Measurements from ENCODE around the gene CTXN2.

The CTXN2 gene
- total RNA-seq: 0 to 0.09 (median 0) reads per million in 3 donors

DNA sequence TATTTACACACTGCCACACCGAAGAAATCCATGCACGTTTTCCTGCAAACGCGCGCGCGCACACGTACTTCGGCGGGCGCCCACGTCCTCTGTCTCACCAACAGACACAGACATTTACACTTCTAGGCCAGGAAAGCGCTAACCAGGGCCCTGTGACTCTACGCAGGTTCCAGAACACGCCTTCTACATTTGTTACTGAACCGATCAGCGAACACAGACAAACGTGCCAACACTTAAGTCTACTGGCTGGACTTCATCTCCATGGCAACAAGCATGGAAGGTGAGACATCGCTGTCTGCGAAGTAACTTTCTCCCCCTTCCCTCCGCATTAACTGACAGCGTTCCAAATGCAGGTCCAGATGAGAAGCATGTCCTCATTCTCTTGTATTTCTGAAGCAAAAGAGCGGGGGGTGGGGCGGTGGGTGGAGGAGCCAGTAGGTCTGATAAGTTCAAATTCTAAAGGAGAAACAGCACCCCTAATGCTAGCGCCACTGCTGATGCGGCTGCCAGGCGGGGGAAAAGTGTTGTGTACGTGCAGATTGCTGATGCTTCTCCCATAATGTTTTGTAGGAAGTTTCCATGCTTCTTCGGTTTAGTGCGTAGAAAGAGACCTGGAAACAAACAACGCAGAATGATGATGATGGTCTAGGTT, at the start of gene CTXN2:
Gene CTXN2 (plus strand): TSS at position 92 of the 652 bp plus-strand sequence. CDS start 9,636 bp downstream, outside the sequence.
- no peaks in the 10 kb centered on the region for H3K9me3 ChIP-seq (ENCODE audit: control insufficient read depth, low read length)
- H3K27ac ChIP-seq (ENCODE audit: insufficient read depth, low read length, poor library complexity, severe bottlenecking): no peak within 1 kb of the TSS
- H3K27me3 ChIP-seq (replicated peaks; ENCODE audit: control insufficient read depth, insufficient read depth, low read length, poor library complexity, severe bottlenecking): no peaks in the 10 kb centered on the region
- no peak within 1 kb of the TSS for H3K4me3 ChIP-seq (ENCODE audit: insufficient read depth, low read depth, low read length, poor library complexity, severe bottlenecking)
- no peaks in the 10 kb centered on the region for H3K36me3 ChIP-seq (ENCODE audit: control insufficient read depth, insufficient read depth, low read length)
- no peak for DNase-seq
- H3K4me1 ChIP-seq (ENCODE audit: control insufficient read depth, insufficient read depth, low read length, poor library complexity, severe bottlenecking): no peaks in the 10 kb centered on the region

DNA sequence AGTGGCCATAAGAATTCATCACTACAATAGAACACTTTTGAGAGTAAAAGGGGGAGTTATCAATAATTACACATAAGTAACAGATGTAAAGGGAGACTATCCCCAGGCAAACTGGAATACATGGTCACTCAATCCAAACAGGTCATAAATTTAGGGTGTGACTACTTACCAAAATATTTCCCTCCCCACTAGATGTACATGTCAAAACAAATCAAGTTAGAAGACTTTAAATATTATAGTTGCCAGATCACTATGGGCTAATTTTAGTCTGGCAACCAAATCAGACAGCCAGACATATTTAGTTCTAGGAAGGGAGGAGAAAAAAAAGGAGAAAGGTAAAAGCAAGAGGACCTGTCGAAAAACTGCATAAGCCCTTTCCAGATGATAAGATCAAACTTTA, 47.6 kb upstream of the CTXN2 start:
- Histone ChIP-seq H3K36me3 (ENCODE audit: control insufficient read depth, insufficient read depth, low read length) (no peaks in the 10 kb centered on the region), H3K4me3 (ENCODE audit: insufficient read depth, low read depth, low read length, poor library complexity, severe bottlenecking) (no peak overlapping the region), H3K9me3 (ENCODE audit: control insufficient read depth, low read length) (no peaks in the 10 kb centered on the region), H3K27ac (ENCODE audit: insufficient read depth, low read length, poor library complexity, severe bottlenecking) (no peak overlapping the region), H3K27me3 (replicated peaks; ENCODE audit: control insufficient read depth, insufficient read depth, low read length, poor library complexity, severe bottlenecking) (no peaks in the 10 kb centered on the region), H3K4me1 (ENCODE audit: control insufficient read depth, insufficient read depth, low read length, poor library complexity, severe bottlenecking) (no peaks in the 10 kb centered on the region)
- no peak for DNase-seq

DNA sequence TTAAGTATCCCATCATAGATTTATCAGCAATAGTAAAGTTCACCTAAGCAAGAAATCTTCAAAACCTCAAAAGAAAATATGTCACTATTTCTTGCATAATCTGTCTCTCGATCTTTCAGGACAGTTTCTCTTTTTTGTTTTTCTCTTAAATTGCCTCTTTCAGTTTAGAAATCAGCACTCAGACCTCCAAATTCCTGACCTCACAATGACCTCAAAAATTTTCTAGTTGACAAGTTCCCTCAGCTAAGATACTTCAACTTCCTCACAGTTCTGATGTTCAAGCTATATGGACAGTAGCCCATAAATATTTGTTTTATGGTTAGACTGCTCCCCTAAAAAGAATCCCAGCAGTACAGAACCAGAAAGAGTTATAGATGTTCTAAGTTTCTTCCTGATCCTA, 46.6 kb upstream of the CTXN2 start:
- H3K4me3 ChIP-seq (ENCODE audit: insufficient read depth, low read depth, low read length, poor library complexity, severe bottlenecking): no peak overlapping the region
- no peak for DNase-seq
- H3K27ac ChIP-seq (ENCODE audit: insufficient read depth, low read length, poor library complexity, severe bottlenecking): no peak overlapping the region

DNA sequence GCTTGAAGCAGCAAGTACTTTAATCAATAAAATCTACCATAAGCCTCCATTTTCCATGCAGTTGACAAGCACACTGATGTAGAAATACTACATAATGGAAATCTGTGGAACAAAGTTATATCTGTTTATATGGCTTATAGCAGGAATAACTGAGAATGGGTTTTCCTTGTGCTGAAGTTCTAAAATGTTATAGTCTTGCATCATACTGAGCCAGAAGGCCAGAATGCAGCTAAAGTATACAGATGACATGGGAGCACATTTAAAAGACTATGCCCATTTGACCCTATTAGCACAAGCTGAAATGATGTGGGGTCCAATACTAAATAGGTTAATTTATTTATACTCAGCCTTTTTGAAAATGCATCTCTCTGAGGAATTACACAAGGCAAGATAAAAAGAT, 45.5 kb upstream of the CTXN2 start:
- Histone ChIP-seq H3K27ac (ENCODE audit: insufficient read depth, low read length, poor library complexity, severe bottlenecking) (no peak overlapping the region), H3K27me3 (replicated peaks; ENCODE audit: control insufficient read depth, insufficient read depth, low read length, poor library complexity, severe bottlenecking) (no peaks in the 10 kb centered on the region), H3K4me1 (ENCODE audit: control insufficient read depth, insufficient read depth, low read length, poor library complexity, severe bottlenecking) (no peaks in the 10 kb centered on the region), H3K4me3 (ENCODE audit: insufficient read depth, low read depth, low read length, poor library complexity, severe bottlenecking) (no peak overlapping the region), H3K9me3 (ENCODE audit: control insufficient read depth, low read length) (no peaks in the 10 kb centered on the region), H3K36me3 (ENCODE audit: control insufficient read depth, insufficient read depth, low read length) (no peaks in the 10 kb centered on the region)
- no peak for DNase-seq

More for the DNA sequence above, 46.6 kb upstream of the CTXN2 start:
- Histone ChIP-seq H3K4me1 (ENCODE audit: control insufficient read depth, insufficient read depth, low read length, poor library complexity, severe bottlenecking) (no peaks in the 10 kb centered on the region), H3K27me3 (replicated peaks; ENCODE audit: control insufficient read depth, insufficient read depth, low read length, poor library complexity, severe bottlenecking) (no peaks in the 10 kb centered on the region), H3K36me3 (ENCODE audit: control insufficient read depth, insufficient read depth, low read length) (no peaks in the 10 kb centered on the region), H3K9me3 (ENCODE audit: control insufficient read depth, low read length) (no peaks in the 10 kb centered on the region)

DNA sequence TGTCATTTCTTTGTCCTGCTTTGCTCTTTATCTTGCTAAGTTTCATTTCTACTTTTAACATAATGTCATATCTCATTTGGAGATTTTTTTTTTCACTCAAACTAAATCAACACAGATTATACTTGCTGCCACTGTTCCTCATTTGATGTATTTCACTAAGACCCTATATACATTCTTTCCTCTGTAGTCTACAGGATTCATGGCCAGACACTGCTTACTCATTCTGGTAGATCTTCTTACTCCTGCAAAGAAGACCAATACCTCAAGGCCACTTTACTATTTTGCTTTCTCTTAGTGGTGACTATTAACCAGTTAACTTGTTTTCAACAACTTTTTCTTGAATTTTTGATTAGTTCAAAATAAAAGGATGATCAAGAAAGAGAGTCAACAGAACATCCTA, 44.1 kb upstream of the CTXN2 start:
- no peaks in the 10 kb centered on the region for H3K4me1 ChIP-seq (ENCODE audit: control insufficient read depth, insufficient read depth, low read length, poor library complexity, severe bottlenecking)
- H3K36me3 ChIP-seq (ENCODE audit: control insufficient read depth, insufficient read depth, low read length): no peaks in the 10 kb centered on the region
- no peak overlapping the region for H3K27ac ChIP-seq (ENCODE audit: insufficient read depth, low read length, poor library complexity, severe bottlenecking)
- H3K9me3 ChIP-seq (ENCODE audit: control insufficient read depth, low read length): no peaks in the 10 kb centered on the region
- H3K27me3 ChIP-seq (replicated peaks; ENCODE audit: control insufficient read depth, insufficient read depth, low read length, poor library complexity, severe bottlenecking): no peaks in the 10 kb centered on the region
- no peak overlapping the region for H3K4me3 ChIP-seq (ENCODE audit: insufficient read depth, low read depth, low read length, poor library complexity, severe bottlenecking)
- DNase-seq: no peak

DNA sequence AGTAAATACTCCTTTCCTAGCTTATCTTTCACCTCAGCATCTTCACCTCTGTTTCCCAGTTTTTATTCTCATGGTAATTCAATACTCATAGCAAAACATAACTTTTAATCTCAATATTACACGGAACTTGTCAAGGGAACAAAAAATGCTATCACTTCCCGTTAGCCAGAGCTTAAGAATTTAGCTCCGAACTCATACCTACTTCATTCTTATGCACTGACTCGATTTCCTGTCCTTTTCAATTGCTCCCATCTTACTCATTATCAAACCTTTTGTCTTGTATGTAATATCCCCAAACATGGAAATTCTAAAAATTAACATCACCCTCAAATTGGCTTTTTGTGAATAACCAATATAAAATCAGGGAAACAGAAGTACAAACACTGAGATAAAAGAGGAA, 41.6 kb upstream of the CTXN2 start:
- Histone ChIP-seq H3K4me1 (ENCODE audit: control insufficient read depth, insufficient read depth, low read length, poor library complexity, severe bottlenecking) (no peaks in the 10 kb centered on the region), H3K4me3 (ENCODE audit: insufficient read depth, low read depth, low read length, poor library complexity, severe bottlenecking) (no peak overlapping the region), H3K27me3 (replicated peaks; ENCODE audit: control insufficient read depth, insufficient read depth, low read length, poor library complexity, severe bottlenecking) (no peaks in the 10 kb centered on the region), H3K36me3 (ENCODE audit: control insufficient read depth, insufficient read depth, low read length) (peaks cover 3% of the 10 kb centered on the region), H3K9me3 (ENCODE audit: control insufficient read depth, low read length) (no peaks in the 10 kb centered on the region), H3K27ac (ENCODE audit: insufficient read depth, low read length, poor library complexity, severe bottlenecking) (no peak overlapping the region)
- DNase-seq: no peak

DNA sequence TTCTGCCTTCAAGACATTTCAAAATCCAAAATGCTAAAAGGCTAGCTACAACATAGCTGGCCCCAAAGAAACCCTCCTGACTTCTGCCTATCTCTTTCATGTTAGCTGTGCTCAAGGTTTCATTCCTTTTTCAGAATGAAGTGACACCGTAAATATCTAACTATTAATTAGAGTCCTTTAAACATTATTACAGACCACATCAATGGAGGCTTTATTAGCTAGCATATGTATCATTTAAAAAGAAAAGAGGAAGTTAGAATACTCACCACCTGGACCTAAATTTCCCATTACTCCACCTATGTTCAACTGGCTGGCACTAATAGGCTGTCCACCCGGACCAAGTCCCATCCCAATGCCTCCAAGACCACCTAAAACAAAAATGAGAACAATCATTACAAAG, 37.9 kb upstream of the CTXN2 start:
- no peak overlapping the region for H3K27ac ChIP-seq (ENCODE audit: insufficient read depth, low read length, poor library complexity, severe bottlenecking)
- peaks cover 3% of the 10 kb centered on the region for H3K36me3 ChIP-seq (ENCODE audit: control insufficient read depth, insufficient read depth, low read length)
- no peak overlapping the region for H3K4me3 ChIP-seq (ENCODE audit: insufficient read depth, low read depth, low read length, poor library complexity, severe bottlenecking)
- no peak for DNase-seq
- H3K4me1 ChIP-seq (ENCODE audit: control insufficient read depth, insufficient read depth, low read length, poor library complexity, severe bottlenecking): no peaks in the 10 kb centered on the region
- H3K9me3 ChIP-seq (ENCODE audit: control insufficient read depth, low read length): no peaks in the 10 kb centered on the region
- H3K27me3 ChIP-seq (replicated peaks; ENCODE audit: control insufficient read depth, insufficient read depth, low read length, poor library complexity, severe bottlenecking): no peaks in the 10 kb centered on the region

DNA sequence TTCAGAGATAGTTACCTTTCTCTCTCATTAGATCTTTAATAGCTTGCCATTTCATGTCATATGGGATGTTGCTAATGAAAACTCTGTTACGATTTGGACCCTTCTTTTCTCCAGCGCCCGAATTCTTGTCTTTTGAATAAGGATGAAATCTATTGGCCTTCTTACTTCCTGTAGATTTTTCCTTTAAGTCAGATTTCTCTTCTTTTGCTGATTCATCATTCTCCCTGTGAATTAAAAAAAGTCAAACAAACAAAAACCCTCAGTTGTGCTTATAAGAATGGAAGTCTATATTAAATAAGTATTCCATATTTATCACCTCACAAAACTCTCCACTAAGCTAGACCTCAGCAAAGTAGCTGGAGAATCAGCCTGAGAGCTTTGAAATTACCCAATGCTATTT, 22.8 kb upstream of the CTXN2 start:
- H3K36me3 ChIP-seq (ENCODE audit: control insufficient read depth, insufficient read depth, low read length): no peaks in the 10 kb centered on the region
- DNase-seq: no peak
- H3K9me3 ChIP-seq (ENCODE audit: control insufficient read depth, low read length): no peaks in the 10 kb centered on the region
- H3K27me3 ChIP-seq (replicated peaks; ENCODE audit: control insufficient read depth, insufficient read depth, low read length, poor library complexity, severe bottlenecking): no peaks in the 10 kb centered on the region
- H3K27ac ChIP-seq (ENCODE audit: insufficient read depth, low read length, poor library complexity, severe bottlenecking): no peak overlapping the region
- H3K4me1 ChIP-seq (ENCODE audit: control insufficient read depth, insufficient read depth, low read length, poor library complexity, severe bottlenecking): no peaks in the 10 kb centered on the region
- H3K4me3 ChIP-seq (ENCODE audit: insufficient read depth, low read depth, low read length, poor library complexity, severe bottlenecking): no peak overlapping the region

DNA sequence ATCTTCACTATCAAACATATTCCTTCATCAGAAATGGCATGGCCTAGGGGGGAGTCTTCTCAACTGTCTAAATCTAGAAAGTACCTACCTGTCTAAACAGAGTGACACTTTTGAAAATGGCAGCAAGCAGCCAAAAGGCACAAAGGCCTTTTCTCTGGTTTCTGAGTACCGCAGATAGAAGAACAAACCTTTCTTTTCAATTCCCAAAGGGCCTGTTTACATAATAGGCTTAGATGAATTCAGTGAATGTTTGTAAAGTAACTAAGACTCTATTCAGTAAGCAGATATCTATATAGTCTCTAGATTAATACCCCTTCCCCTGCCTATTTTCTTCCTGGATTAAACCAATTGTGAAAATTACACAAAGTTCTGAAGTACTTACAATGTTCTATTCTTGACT, 20.5 kb upstream of the CTXN2 start:
- Histone ChIP-seq H3K4me3 (ENCODE audit: insufficient read depth, low read depth, low read length, poor library complexity, severe bottlenecking) (no peak overlapping the region), H3K36me3 (ENCODE audit: control insufficient read depth, insufficient read depth, low read length) (no peaks in the 10 kb centered on the region), H3K4me1 (ENCODE audit: control insufficient read depth, insufficient read depth, low read length, poor library complexity, severe bottlenecking) (no peaks in the 10 kb centered on the region), H3K27ac (ENCODE audit: insufficient read depth, low read length, poor library complexity, severe bottlenecking) (no peak overlapping the region), H3K9me3 (ENCODE audit: control insufficient read depth, low read length) (no peaks in the 10 kb centered on the region), H3K27me3 (replicated peaks; ENCODE audit: control insufficient read depth, insufficient read depth, low read length, poor library complexity, severe bottlenecking) (no peaks in the 10 kb centered on the region)
- DNase-seq: no peak

DNA sequence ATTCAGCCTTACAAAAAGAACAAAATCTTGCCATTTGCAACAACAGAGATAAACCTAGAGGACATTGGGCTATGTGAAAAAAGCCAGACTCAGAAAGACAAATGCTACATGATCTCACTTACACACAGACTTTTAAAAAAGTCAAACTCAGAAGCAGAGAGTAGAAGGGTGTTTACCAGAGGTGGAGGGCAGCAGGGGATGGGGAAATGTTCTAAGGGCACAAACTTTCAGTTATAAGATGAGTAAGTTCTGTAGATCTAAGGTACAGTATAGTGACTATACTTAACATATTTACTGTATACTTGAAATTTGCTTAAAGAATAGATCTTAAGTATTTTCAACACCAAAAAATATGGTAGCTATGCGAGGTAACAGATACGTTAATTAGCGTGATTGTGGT, 16.3 kb upstream of the CTXN2 start:
- Histone ChIP-seq H3K27ac (ENCODE audit: insufficient read depth, low read length, poor library complexity, severe bottlenecking) (no peak overlapping the region), H3K27me3 (replicated peaks; ENCODE audit: control insufficient read depth, insufficient read depth, low read length, poor library complexity, severe bottlenecking) (no peaks in the 10 kb centered on the region), H3K9me3 (ENCODE audit: control insufficient read depth, low read length) (no peaks in the 10 kb centered on the region), H3K4me1 (ENCODE audit: control insufficient read depth, insufficient read depth, low read length, poor library complexity, severe bottlenecking) (no peaks in the 10 kb centered on the region), H3K36me3 (ENCODE audit: control insufficient read depth, insufficient read depth, low read length) (no peaks in the 10 kb centered on the region), H3K4me3 (ENCODE audit: insufficient read depth, low read depth, low read length, poor library complexity, severe bottlenecking) (no peak overlapping the region)
- DNase-seq: no peak

Measured in effector memory CD4-positive, alpha-beta T cell (primary cell).